Suprapubic skin (tissue), 4 donors: ENCODE data around the gene TIAM1. TPM values are rescaled to one million over a fixed set of nuclear protein-coding genes. Genes with fewer than 3 reads are reported as not detected.

Experiments
- DNase-seq, 2 donors: peaks; one replicate each; pipeline ENCODE4 v3.0.0-alpha.2; 2019; ENCODE audit warnings: low spot score in 2 of 2
- H3K27ac ChIP-seq: fragments of 200-600 bp; sonication (generic); one replicate; pipeline ENCODE4 v1.5.1; 2019
- H3K27me3 ChIP-seq: fragments of 200-600 bp; sonication (generic); one replicate; pipeline ENCODE4 v1.5.1; 2019
- H3K36me3 ChIP-seq: fragments of 200-600 bp; sonication (generic); one replicate; pipeline ENCODE4 v1.5.1; 2019
- H3K4me1 ChIP-seq: fragments of 200-600 bp; sonication (generic); one replicate; pipeline ENCODE4 v1.5.1; 2019
- H3K4me3 ChIP-seq: fragments of 200-600 bp; sonication (generic); one replicate; pipeline ENCODE4 v1.5.1; 2019; ENCODE audit warnings: mild to moderate bottlenecking
- H3K9me3 ChIP-seq: fragments of 200-600 bp; sonication (generic); one replicate; pipeline ENCODE4 v1.5.1; 2019
- EP300 ChIP-seq: sonication (generic); formaldehyde crosslinking; IDR thresholded peaks from one replicate; pipeline ENCODE4 v1.6.1; 2017; ENCODE audit warnings: antibody characterized with exemption
- POLR2A ChIP-seq, 2 donors: fragments of 450-650 bp; IDR thresholded peaks; one replicate each; pipeline ENCODE4 v1.6.1; 2017; ENCODE audit warnings: antibody characterized with exemption in 2 of 2, mild to moderate bottlenecking in 2 of 2, moderate library complexity in 2 of 2
- POLR2AphosphoS5 ChIP-seq, 3 donors: sonication (generic); formaldehyde crosslinking; IDR thresholded peaks; one replicate each; pipeline ENCODE4 v1.6.1; 2017; ENCODE audit warnings: antibody characterized with exemption in 3 of 3
- WGBS: methylation state at CpG from one replicate; pipeline ENCODE4 v1.1.5; 2018; 5-methylcytosine and 5-hydroxymethylcytosine counted together
- total RNA-seq, 4 donors: library from RNA; depleted of rRNA; stranded (reverse); fragments of >200 nt; gene quantifications; one replicate each; pipeline ENCODE4 v1.1.0, GENCODE V29; 2016
- TF ChIP-seq, protein P1 (sequence below), 2 donors: fragments of 200-600 bp in 1 of 2; fragments of 450-650 bp in 1 of 2; sonication (generic) in 1 of 2; IDR thresholded peaks; one replicate each; pipeline ENCODE4 v1.5.1; 2016 to 2019; ENCODE audit warnings: antibody characterized with exemption in 2 of 2, mild to moderate bottlenecking in 1 of 2, moderate library complexity in 1 of 2

TIAM1 gene
- total RNA-seq, 4 donors from 2014 or later: 71.9 to 135 (median 87.9) TPM

DNA sequence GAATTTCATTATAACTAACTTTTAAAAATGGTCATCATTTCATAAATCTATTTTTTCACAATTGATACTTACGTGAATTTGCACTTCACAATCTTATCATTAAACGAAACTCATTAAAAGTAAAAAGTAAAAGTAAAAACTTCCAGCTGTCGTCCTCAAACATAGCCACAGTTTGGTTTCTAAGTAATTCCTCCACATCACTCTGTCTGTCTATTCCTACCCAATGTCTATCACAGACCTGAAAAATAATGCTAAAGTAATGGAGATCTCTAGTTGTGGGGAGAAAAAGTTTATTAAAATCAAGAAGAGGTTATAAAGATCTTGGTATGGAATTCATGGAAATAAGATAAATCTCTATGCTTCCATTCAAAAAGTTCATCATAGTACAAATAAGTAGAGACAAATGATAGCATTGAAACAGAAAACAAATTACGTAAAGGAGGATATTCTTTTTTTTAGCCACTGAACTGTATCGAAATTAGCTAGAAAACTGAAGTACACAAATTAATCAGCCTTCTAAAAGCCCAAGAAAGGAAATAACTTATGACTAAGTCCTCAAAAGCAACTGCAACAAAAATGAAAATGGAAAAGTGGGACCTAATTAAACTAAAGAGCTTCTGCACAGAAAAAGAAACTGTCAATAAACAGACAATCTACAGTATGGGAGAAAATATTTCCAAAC is 148.6 kb downstream of the TIAM1 start:
- Histone ChIP-seq H3K4me1 (peaks cover 8% of the 10 kb centered on the region), H3K27me3 (no peaks in the 10 kb centered on the region), H3K4me3 (no peak overlapping the region), H3K9me3 (no peaks in the 10 kb centered on the region), H3K36me3 (peaks cover 20% of the 10 kb centered on the region), H3K27ac (no peak overlapping the region)
- no peak for TF ChIP-seq EP300
- TF ChIP-seq POLR2AphosphoS5 (IDR thresholded peaks at IDR 0.05): no peak
- TF ChIP-seq, protein P1, sequence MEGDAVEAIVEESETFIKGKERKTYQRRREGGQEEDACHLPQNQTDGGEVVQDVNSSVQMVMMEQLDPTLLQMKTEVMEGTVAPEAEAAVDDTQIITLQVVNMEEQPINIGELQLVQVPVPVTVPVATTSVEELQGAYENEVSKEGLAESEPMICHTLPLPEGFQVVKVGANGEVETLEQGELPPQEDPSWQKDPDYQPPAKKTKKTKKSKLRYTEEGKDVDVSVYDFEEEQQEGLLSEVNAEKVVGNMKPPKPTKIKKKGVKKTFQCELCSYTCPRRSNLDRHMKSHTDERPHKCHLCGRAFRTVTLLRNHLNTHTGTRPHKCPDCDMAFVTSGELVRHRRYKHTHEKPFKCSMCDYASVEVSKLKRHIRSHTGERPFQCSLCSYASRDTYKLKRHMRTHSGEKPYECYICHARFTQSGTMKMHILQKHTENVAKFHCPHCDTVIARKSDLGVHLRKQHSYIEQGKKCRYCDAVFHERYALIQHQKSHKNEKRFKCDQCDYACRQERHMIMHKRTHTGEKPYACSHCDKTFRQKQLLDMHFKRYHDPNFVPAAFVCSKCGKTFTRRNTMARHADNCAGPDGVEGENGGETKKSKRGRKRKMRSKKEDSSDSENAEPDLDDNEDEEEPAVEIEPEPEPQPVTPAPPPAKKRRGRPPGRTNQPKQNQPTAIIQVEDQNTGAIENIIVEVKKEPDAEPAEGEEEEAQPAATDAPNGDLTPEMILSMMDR (IDR thresholded peaks at IDR 0.05): no peak
- TF ChIP-seq POLR2A (IDR thresholded peaks at IDR 0.05): no peak
- no peak for DNase-seq
- 78% methylated on average over 5 of the region's 5 CpGs for WGBS

DNA sequence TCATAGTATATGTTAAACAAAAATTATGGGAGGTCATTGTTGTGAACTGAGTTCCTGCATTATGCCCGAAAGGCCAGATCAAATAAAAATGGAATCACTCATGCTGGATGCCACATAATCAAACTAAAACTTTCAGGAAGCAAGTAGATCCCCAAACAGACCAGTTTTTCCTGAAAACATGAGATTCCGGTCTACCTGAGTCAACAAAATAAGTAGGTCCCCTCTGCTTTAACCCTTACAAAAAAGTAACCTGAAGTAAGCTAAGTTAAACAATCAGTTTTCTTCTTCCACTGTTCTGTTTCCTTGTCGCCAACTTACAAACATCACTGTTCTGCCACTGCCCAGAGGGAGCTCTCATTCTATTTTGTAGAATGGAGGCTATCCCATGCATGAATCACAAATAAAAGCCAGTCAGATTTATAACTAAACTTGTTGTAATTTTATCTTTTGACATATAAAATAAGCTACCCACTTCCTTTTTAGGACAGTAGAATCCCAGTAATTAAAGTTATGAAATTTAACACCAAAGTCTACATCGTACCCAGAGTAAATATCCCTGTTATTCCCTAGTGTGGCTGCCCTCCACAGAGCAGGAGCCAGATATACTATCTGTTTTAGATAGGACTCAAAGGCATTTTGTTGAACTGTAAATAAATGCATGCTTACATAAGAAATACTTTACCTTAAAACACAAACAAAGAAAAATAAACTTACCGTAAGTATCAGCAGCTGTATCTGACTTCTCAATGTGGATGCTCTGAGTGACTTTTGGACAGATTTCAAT is 149.4 kb downstream of the TIAM1 start:
- WGBS: 92% methylated on average over 5 of the region's 5 CpGs
- no peak for DNase-seq
- Histone ChIP-seq H3K27me3 (no peaks in the 10 kb centered on the region), H3K27ac (no peak overlapping the region), H3K4me1 (peaks cover 4% of the 10 kb centered on the region), H3K9me3 (no peaks in the 10 kb centered on the region), H3K36me3 (peaks cover 20% of the 10 kb centered on the region), H3K4me3 (no peak overlapping the region)
- no peak for TF ChIP-seq POLR2A (IDR thresholded peaks at IDR 0.05)
- TF ChIP-seq EP300: no peak
- TF ChIP-seq, protein P1 (IDR thresholded peaks at IDR 0.05): no peak
- TF ChIP-seq POLR2AphosphoS5 (IDR thresholded peaks at IDR 0.05): no peak

DNA sequence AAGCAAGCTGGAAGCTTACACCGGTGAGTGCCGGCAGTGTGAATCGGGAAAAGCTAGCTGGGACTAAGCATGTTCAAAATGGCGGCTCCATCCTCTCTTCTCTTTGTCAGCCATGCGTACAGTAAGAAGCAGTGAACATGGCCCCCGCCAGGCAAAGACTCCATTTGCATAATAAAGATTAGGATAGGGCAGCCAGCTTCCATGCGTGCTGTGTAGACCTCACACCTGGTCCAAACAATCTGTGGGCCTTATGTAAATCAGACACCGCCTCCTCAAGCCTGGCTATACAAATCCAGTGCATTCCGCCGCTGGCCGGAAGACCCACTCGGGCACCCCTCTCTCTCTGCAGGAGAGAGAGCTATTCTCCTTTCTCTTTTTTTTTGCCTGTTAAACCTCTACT is 150.3 kb downstream of the TIAM1 start:
- peaks cover 4% of the 10 kb centered on the region for H3K4me1 ChIP-seq
- no peaks in the 10 kb centered on the region for H3K9me3 ChIP-seq
- H3K27ac ChIP-seq: no peak overlapping the region
- TF ChIP-seq POLR2AphosphoS5 (IDR thresholded peaks at IDR 0.05) (no peak), POLR2A (IDR thresholded peaks at IDR 0.05) (no peak), EP300 (no peak)
- TF ChIP-seq, protein P1 (IDR thresholded peaks at IDR 0.05): no peak
- no peaks in the 10 kb centered on the region for H3K27me3 ChIP-seq
- 98% methylated on average over 12 of the region's 12 CpGs for WGBS
- DNase-seq: no peak
- H3K4me3 ChIP-seq: no peak overlapping the region
- H3K36me3 ChIP-seq: peaks cover 20% of the 10 kb centered on the region

DNA sequence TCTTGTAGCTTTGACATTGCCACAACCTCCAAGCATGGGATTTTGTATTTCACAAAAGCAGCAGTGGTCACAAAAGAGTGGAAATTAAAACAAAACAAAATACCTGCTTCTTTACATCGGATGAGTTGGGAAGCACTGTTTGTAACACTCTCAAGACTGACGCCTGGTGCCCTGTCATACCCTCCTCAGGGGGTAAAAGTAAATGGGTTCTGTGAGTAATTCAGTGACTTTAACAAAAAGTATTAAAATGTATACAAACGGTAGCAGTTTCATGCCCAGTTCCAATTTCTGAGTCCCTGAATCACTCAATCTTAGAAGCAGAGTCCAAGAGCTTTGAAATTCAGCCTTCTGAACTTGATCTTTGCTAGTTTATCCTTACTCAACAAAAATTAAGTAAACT is 152.5 kb downstream of the TIAM1 start:
- H3K4me3 ChIP-seq: no peak overlapping the region
- no peak for DNase-seq
- H3K9me3 ChIP-seq: no peaks in the 10 kb centered on the region
- H3K4me1 ChIP-seq: no peaks in the 10 kb centered on the region
- H3K27ac ChIP-seq: no peak overlapping the region
- peaks cover 20% of the 10 kb centered on the region for H3K36me3 ChIP-seq
- WGBS: 88% methylated on average over 3 of the region's 3 CpGs
- H3K27me3 ChIP-seq: no peaks in the 10 kb centered on the region
- no peak for TF ChIP-seq EP300
- TF ChIP-seq POLR2AphosphoS5 (IDR thresholded peaks at IDR 0.05): no peak
- no peak for TF ChIP-seq POLR2A (IDR thresholded peaks at IDR 0.05)
- TF ChIP-seq, protein P1 (IDR thresholded peaks at IDR 0.05): no peak

DNA sequence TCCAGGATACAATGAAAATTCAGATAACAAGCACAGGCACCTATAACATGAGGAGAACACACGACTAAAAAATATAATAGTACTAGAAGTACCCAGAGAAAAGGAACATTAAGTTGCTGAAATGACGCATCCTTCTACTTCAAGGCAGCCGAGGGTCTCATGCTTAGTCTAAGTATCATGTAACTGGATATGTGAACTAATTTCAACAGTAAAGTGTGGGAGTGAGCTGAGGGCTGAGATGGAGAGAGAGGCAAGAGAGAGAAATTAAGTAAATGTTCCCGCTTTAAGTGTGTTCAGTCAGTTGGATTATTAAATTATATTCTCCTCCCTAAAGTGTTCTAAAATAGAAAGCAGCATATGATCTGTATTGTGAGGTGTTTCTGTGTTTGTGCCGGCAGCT is 153.5 kb downstream of the TIAM1 start:
- peaks cover 20% of the 10 kb centered on the region for H3K36me3 ChIP-seq
- no peak for DNase-seq
- H3K4me1 ChIP-seq: no peaks in the 10 kb centered on the region
- H3K27ac ChIP-seq: no peak overlapping the region
- no peak overlapping the region for H3K4me3 ChIP-seq
- H3K9me3 ChIP-seq: no peaks in the 10 kb centered on the region
- no peaks in the 10 kb centered on the region for H3K27me3 ChIP-seq
- WGBS: 78% methylated on average over 5 of the region's 5 CpGs
- TF ChIP-seq POLR2AphosphoS5 (IDR thresholded peaks at IDR 0.05) (no peak), POLR2A (IDR thresholded peaks at IDR 0.05) (no peak), EP300 (no peak)
- TF ChIP-seq, protein P1 (IDR thresholded peaks at IDR 0.05): no peak
